HG02943 (cell line): ENCODE data around the gene RAB7B.
"Not testable (repeated sequence)": the region's sequence is repeated elsewhere in the genome, so short reads cannot be mapped to it uniquely, and the experiment has no call there.

Source experiments
- ATAC-seq: cut with Tn5 transposase; IDR thresholded peaks from one replicate; pipeline ENCODE4 v1.9.1; 2021; ENCODE audit warnings: mild to moderate bottlenecking, low read depth, moderate library complexity; ENCODE audit not compliant: unreplicated experiment

RAB7B gene

DNA sequence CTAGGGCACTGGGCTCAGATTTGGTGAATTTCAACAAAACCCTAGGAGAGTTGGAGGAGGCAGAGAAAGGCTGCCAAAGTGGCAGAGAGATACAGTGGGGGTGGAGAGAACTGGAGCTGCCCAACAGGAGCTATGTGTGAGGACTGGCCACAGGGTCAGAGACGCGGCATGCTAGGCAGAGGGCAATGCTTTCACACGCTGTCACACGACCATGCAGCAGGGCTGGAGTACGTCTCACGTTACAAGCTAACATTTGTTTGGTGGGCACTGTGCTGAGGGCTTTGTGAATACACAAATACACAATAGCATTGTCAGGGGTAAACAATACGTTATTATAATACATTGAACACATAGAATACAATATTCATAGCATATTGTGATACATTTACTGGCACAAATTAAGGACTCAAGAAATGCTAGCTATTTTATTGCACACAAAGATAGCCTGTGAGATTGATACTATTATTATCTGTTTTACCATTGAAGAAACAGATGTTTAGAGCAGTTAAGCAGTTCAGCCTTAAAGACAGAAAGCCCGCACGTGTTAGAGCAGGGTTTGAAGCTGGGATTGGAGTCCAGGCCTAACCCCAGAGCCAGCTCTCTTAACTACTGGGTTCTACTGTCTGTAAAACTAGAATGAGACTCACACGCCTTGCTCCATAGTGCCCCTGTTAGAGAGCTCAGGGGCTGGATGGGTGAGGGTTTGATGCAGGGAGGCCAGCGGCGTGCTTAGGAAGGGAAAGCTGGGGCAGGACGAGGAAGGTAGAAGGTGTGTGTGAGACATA lies 4.5 kb downstream of the RAB7B start:
- no peak for ATAC-seq

DNA sequence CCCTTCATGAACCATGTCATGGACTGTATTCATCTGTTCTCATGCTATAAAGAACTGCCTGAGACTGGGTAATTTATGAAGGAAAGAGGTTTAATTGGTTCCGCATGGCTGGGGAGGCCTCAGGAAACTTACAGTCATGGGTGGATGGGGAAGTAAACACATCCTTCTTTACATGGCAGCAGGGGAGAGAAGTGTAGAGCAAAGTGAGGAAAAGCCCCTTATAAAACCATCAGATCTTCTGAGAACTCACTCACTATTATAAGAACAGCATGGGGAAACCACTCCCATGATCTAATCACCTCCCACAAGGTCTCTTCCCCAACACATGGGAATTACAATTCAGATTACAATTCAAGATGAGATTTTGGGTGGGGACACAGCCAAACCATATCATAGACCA lies 6.6 kb downstream of the RAB7B start:
- ATAC-seq = not testable (repeated sequence)

DNA sequence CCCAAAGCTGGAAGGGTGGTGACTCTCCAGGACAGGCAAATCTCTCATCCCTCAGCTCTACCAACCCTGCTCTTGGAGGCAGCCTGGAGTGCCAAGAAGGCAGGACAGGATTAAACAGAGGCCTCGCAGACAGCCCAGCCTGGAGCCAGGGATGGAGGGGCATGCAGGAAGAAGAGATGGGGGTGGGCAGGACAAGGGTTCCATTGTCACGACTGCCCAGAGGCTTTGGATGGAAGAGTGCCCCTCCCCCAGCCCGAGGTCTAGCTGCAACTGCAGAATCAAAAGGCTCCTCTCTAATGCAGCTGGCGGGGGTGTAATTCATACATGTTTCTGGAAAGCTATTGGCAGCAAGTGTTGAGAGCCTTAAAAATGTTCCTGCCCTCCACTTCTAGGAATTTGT lies 8.8 kb downstream of the RAB7B start:
- no peak for ATAC-seq

DNA sequence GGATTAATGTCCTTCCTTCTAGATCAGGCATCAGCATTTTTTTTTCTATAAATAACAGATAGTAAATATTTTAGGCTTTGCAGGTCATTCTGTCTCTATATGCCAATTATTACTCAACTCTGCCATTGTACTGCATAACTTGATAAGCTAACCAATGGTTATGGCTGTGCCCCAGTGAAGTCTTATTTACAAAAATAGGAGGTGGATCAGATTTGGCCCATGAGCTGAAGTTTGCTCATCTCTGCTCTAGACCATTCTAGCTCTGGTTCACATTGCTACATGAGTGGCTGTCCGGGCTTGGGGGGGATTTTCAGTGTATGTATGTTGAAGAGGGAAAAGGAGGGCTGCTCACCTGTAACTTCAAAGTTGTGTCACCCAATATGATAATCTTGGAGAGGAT lies 10.1 kb downstream of the RAB7B start:
- no peak for ATAC-seq

DNA sequence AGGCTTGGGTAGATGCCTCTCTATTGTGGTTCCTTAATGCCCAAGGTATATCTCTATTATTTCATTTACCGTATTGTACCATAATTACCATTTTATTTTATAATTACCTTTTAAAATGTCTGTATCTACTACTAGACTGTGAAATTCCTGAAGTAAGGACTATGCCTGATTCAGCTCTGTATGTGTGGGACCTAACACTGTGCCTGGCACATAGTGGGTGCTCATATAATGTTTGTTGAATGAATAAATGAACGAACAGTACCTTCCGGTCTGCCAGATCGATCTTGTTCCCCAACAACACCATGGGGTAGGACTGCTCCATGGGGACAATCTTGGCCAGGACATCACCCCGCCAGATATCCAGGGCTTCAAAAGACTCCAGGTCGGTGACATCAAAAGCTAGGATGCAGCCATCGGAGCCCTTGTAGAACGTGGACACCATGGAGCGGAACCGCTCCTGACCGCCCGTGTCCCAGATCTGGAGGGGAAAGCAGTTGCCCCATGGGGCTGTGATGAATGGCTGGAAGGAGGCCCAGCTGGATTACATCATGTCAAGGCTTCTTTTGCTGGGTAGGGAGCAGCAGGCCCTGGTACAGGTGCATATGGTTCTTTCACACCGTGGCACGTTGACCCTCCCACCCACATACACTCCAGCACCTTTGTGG lies 10.8 kb downstream of the RAB7B start:
- ATAC-seq = no peak

DNA sequence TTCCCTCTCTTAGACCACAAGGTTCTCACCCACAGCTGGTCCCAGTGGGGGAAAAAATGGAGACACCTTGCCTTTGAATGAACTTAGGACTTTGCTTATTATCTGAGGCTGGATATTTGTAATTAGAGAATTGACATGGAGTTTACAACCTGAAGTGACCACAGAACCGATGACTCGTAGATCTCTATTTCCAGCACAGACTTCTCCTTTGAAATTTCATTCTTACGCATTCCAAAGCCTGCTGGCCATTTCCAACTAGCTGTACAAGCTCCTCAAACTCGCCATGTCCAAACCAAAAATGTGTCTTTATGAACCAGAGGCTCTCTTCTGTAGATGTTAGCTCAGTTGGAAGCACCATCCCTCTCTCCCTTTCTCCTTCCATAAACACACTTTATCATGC lies 12.0 kb downstream of the RAB7B start:
- ATAC-seq = no peak

DNA sequence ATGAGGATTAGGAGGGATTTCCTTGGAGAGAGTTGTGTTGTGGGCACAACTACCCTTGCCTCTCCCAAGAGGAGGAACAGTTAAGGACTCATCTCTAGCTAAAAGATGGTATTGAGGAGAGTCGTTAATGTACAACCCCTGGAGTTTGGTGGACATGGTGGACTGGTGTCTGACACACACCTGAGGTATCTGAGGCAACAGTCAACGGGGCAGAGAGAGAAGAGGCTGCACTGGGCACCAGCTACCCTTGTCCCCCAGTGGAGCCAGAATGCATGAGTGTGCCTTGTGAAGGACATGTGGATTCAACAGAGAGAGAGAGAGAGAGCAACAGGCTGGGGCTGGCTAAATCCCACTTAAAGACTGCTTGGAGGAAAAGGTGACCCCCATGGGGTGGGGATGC lies 13.0 kb downstream of the RAB7B start:
- ATAC-seq = no peak

DNA sequence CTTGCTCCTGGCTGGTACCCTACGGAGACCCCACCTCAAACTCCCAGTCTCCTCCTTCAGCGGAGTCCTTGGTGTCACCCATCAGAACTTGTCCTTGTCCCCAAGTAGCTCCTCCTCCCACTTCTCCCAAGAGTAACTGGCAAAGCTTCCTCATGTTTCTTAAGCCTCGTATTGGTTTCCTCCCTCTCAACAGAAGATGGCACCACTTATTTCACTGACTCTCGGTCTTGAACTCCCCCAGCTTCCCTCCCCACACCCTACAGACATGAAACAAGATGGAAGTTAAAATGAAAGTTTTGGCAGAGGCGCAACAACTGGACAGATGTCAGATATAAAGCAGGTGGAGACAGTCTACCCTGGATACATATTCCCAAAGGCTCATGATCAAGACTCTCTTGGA lies 13.4 kb downstream of the RAB7B start:
- ATAC-seq = no peak

DNA sequence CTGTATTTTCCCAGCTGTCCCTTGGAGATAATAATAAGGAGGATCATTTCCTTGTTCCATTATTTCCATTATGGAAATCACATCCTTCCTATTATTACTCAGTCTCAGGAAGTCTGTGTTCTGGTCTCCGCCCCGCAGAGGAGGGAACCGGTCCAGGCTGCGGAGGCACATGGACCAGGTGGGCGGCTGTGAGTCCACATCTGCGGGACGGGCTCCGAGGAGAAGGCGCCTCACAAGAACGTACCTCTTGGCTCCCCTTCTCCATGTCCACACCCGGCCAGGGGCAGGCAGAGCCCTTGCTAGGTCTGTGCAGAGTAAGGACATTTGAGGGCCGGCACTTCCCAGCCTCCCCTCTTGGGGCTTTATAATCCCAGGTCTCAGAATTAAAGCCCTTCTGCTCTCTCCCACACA lies 14.6 kb downstream of the RAB7B start:
- no peak for ATAC-seq

DNA sequence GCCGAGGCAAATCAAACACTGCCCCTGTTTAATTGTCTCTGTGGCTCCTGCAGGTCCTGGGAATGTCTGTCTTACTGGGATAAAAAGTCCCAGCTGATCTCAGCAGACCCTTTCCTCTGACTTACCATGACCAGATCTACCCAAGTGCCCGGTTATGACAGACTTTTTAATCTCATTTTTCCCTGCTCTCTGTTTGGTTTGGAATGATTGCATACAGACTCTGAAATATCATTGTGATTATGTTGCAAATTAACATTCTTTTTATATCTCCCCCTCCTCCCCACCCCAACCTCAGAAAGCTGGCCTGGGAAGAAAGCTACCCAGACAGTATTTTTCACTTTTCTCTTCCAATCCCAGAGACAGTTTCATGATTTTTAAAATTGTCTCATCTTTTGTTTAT lies 16.3 kb downstream of the RAB7B start:
- ATAC-seq = no peak

DNA sequence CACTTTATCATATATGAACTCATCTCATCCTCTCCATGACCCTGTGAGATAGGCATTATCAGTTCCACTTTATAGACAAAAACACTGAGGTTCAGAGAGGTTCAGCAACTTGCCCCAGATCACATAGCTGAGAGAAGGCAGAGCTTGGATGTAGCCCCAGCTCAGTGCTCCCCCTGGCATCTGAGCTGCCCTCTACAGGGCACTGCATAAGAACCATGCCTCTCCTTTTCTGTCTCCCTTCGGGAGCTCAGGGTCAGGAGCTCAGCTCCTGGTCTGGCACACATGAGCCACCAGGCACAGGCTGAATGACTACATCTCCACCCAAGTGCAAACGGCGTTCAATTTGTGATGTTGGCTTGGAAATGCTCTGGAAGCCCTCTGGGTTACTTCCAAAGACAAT lies 16.9 kb downstream of the RAB7B start:
- no peak for ATAC-seq

DNA sequence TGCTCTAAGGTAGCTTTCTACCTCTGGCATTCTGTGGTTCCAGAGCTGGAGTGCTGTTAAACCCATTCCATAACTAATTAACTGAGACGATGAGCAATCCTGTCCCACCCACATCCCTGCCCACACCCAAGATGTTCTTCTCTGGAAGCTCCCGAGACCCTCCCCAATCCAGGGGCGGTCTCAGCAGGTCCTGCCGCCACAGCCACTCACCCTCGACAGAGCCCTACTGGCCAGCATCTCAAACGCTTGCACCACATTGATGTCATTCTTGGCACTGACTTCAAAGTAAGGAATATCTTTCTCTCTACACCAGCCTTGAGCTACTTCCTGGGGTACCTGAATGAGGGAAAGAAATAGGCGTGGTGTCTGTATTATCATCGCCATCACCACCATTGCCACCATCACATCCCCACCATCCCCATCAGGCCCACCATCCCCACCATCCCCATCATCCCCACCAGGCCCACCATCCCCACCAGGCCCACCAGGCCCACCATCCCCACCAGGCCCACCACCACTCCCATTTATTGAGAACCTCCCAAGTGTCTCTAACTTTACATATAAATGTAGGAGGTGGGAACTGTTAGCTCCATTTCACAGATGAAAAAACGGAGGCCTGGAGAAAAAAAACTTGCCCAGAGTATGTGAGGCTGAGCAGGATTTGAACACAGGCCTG lies 17.7 kb downstream of the RAB7B start:
- ATAC-seq = no peak

DNA sequence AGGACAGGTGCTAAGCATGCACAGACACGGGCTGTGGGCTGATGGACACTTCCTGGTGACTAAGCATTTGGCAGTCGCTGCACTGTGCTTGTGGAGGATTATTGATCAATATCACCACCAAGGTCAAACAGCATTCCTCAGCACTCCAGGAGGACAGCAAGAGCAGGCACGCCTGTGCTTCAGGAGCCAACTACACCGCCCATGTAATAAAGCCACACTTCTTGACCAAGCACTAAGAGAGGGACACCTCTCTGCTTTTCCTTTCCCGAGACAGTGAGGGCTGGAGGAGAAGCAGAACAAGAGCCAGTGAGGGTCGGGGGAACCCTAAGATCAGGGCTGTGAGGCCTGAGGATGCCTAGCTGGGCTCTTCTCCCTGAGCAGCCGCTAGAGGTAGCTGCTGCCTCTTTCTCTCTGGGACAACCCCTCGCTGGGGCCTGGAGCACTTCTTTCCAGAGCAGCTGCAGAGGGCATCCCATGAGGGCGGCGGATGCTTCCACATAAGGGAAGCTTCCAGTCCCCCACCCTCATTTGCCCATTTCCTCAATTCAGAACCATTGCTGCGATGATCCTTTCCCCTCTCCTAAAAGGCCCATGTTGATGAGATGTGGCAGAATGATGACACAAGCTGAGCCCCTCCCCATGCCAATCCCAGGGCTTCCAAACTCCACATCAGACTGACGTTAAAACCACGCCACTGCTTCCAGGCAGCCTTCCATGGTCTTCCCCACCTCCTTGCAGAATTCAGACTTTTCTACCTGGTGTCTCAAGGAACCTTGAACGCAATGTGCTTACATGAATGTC lies 19.1 kb downstream of the RAB7B start:
- ATAC-seq = no peak

DNA sequence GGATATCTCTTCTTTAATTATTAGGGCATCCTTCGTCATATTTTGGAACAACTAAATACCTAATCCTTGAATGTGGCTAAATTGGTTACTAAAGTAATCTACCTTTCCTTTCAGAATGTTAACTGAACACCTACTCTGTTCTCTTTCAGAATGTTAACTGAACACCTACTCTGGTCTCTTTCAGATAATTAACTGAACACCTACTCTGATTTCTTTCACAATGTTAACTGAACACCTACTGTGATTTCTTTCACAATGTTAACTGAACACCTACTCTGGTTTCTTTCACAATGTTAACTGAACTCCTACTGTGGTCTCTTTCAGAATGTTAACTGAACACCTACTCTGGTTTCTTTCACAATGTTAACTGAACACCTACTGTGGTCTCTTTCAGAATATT lies 21.9 kb downstream of the RAB7B start:
- no peak for ATAC-seq

DNA sequence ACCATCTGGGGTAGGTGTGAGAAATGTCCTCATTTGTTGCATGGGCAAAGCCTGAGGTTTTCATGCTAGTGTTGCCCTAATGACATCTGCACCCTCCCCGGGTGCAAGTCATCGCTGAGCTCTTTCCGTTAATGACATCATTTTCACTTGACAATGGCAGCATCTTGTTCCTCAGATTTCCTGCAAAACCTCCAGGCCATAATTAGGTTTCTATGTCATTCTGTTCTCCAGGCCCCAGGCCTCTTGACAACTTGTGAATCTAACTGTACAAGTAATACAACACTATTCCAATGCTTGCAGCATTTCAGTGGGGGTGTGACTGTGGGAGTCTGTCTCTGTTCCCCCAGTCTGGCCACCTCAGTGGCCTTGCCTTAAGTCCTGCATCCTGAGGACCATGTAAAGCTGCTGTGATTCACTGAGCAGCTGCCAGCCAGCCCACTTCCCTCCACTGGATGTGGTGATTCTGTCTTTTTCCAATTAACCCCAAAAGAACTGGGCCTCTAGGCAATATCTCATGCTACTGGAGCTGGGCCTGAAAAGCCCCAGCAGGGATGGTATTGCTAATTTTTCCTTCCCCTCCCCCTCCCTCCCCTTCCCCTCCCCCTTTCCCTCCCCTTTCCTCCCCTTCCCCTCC lies 22.8 kb downstream of the RAB7B start:
- no peak for ATAC-seq

DNA sequence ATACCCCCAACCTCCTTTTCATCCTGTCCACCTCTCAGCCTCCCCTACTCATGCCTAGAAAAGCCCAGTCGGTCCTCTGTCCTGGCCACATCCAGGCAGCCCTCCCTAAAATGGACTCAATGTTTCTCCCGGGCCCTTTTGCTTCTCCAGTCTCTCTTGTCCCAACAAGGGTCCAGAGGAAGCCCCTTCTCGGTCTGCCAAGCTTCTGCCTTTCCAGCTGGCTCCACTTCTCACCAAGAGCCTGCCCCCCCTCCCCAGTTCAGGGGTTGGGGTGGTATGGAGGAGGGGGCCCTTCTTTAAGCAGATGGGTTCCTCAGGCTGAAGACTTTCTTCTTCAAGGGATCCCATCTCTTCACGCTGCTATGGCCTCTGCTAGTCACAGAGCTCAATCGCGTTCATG lies 23.9 kb downstream of the RAB7B start:
- no peak for ATAC-seq

DNA sequence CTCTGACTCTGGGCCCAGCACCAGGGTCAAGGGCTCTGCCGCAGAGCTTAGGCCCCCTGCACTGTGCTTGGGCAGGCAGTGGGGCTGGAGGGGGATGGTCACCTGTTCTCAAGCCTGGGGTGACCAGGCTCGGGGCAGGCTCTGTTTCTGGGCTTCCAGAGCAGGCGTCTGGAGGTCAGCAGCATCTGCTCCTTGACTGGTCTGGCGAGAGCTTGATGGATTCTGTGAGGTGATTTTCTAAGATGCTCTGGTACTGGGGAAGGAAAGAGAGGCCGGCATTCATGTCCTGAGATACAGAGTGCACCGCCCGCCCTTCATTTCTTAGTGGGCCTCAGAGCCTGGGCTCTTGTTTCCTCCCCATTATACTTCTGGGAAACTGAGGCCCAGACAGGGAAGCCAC lies 24.5 kb downstream of the RAB7B start:
- no peak for ATAC-seq

DNA sequence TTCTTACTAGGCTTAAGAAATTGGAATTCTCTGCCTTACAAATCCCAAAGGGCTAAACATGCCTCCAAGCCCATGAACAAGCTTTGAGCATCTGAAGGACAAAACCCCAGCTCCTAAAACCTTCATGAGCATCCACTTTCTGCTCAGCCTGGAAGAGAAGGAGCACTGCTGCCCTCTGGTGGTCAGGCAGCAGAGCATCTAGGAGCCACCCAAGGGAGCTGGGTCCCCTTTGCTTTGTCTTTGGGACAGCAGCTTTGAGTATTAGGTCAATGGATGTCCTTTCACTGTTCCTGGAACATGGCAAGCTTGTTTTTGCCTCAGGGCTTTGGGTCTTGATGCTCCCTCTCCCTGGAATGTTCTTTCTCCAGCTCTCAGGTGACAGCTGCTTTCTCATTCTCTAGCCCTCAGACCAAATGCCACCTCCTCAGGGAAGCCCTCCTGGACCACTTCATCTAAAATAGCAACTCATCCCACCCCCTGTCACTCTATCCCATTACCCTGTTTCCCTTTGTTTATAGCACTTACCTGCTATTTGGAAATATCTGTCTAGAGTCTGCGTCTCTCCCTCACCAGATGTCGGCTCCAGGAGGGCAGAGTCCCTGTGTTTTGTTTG lies 25.7 kb downstream of the RAB7B start:
- ATAC-seq = no peak

DNA sequence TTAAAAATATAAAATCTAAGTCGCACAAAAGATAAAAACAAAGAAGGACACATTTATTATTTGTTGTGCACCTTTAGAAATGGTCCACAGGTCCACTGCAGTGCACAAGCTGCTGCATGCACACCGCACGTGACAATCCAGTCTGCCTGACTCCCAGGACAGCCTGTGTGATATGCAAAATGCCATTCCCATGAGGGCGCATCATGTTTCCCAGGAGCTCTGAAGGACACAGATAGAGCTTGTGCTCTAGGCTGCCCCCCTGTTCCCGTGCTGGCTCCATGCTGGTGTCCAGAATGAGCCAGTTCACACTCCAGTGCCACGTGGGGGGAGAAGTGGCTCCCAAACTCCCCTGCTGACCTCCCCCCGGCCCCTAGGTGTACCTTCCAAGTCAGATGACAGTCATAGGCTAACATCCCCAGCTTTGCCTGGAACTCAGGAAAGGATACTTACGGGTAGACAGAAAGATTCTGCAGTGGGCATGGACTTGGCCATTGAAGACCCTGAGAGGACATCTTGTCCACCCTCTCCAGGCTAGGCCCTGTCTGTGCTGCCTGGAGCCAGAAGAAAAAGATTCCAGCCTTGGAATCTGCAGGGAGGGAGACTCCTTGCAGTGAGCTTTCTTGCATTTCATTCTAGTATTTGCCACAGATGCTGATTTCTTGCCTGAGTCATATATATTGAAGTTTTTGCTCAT lies 26.3 kb downstream of the RAB7B start:
- ATAC-seq = no peak

DNA sequence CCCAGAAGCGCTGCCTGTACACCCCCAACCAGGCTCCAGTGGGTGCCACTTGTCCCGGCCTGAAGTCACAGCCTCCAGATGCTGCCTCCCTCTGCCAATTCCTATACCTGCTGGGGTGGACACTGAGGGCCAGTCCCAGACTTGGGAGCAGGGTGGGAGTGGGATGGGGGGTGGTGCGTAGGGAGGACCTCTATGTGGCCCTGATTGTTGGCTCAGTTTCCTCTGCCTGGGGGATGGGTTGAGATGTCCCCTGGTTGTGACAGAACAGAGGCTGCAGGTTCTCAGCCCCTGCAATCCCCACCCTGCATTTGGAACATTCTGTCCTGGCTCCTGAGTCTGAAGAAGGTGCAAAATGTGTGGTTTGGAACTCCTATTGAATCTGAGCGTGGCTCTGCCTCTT lies 27.2 kb downstream of the RAB7B start:
- ATAC-seq = no peak
